22Rv1 (cell line): Measurements from ENCODE around the gene STK38.

Experiments used
- H3K27ac ChIP-seq: fragments of 450-650 bp; 2 replicates; pipeline ENCODE4 v1.5.1; 2017
- CTCF ChIP-seq: fragments of 450-650 bp; IDR thresholded peaks from 2 replicates; pipeline ENCODE4 v1.5.1; 2017; ENCODE audit warnings: mild to moderate bottlenecking
- ZFX ChIP-seq: fragments of 450-650 bp; IDR thresholded peaks from 2 replicates; pipeline ENCODE4 v1.6.1; 2017; ENCODE audit warnings: antibody characterized with exemption, borderline replicate concordance

STK38 gene

GRCh38 chr6:36506611-36507010, 40.7 kb downstream of the STK38 start:
- TF ChIP-seq ZFX (no peak), CTCF (no peak)

GRCh38 chr6:36505744-36506534, 41.3 kb downstream of the STK38 start:
- no peak for TF ChIP-seq ZFX
- no peak for TF ChIP-seq CTCF

More at GRCh38 chr6:36506611-36507010, 40.7 kb downstream of the STK38 start:
- no peak overlapping the region for H3K27ac ChIP-seq

GRCh38 chr6:36504982-36505381, 42.3 kb downstream of the STK38 start:
- H3K27ac ChIP-seq, result no peak overlapping the region
- TF ChIP-seq CTCF (no peak), ZFX (no peak)

More at GRCh38 chr6:36505744-36506534, 41.3 kb downstream of the STK38 start:
- no peak overlapping the region for H3K27ac ChIP-seq

- no peak overlapping the region for H3K27ac ChIP-seq
- TF ChIP-seq CTCF (no peak), ZFX (no peak)
Measured at GRCh38 chr6:36504181-36504580, 43.1 kb downstream of the STK38 start.

GRCh38 chr6:36501686-36502085, 45.6 kb downstream of the STK38 start:
- no peak for TF ChIP-seq ZFX
- TF ChIP-seq CTCF, result no peak
- H3K27ac ChIP-seq, result no peak overlapping the region

- no peak overlapping the region for H3K27ac ChIP-seq
- no peak for TF ChIP-seq CTCF
- TF ChIP-seq ZFX, result no peak
Measured at GRCh38 chr6:36499918-36500317, 47.4 kb downstream of the STK38 start.

GRCh38 chr6:36495086-36495485, 52.2 kb downstream of the STK38 start:
- H3K27ac ChIP-seq, result no peak overlapping the region
- TF ChIP-seq CTCF (no peak), ZFX (no peak)
